ENCODE measurements around the gene JAM2.
A peak's percentile ranks its signal among the peaks of the same experiment; 100 is the strongest.

Gene JAM2

GRCh38 chr21:25637851-25638659, 1.0 kb upstream of the JAM2 start:
- peak overlapping the region; percentile 78 for H3K4me3 Mint-ChIP-seq
- peaks cover 35% of the 10 kb centered on the region for H3K27me3 Mint-ChIP-seq
- H3K9me3 Mint-ChIP-seq, result no peaks in the 10 kb centered on the region
- H3K27ac Mint-ChIP-seq, result no peak overlapping the region
- H3K4me1 Mint-ChIP-seq, result peaks cover 22% of the 10 kb centered on the region
- H3K36me3 Mint-ChIP-seq, result no peaks in the 10 kb centered on the region

DNA sequence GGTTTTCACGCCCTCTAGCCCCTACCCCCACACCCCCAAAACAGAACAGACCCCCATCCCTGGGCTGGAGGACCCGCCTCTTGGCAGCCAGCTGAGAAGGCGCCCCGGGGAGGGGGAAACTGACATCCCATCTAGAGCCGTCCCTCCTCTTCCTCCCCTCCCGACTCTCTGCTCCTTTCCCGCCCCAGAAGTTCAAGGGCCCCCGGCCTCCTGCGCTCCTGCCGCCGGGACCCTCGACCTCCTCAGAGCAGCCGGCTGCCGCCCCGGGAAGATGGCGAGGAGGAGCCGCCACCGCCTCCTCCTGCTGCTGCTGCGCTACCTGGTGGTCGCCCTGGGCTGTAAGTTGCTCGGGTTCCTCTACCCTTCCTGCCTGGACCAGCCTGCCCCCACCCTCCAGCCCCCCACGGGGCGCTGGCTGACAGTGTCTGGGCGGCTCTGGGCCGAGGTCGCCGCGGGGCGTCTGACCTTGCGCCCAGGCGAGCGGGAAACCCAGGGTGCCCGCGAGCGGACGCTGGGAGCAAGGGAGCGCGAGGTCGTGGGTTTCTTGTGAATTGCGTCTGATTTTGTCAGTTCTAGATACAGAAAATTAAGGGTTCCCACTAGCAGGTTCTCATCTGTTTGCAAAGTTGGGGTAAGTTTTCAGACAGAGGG, 618 bp downstream of the JAM2 start:
- Mint-ChIP-seq H3K4me1 (peaks cover 22% of the 10 kb centered on the region), H3K27me3 (peaks cover 34% of the 10 kb centered on the region), H3K9me3 (no peaks in the 10 kb centered on the region), H3K4me3 (peak overlapping the region; percentile 78), H3K36me3 (no peaks in the 10 kb centered on the region), H3K27ac (no peak overlapping the region)

- Mint-ChIP-seq H3K4me3 (peak overlapping the region; percentile 79), H3K9me3 (no peaks in the 10 kb centered on the region), H3K36me3 (no peaks in the 10 kb centered on the region), H3K4me1 (peaks cover 22% of the 10 kb centered on the region), H3K27me3 (peaks cover 29% of the 10 kb centered on the region), H3K27ac (no peak overlapping the region)
Measured at GRCh38 chr21:25640202-25640942, 1.3 kb downstream of the JAM2 start.

DNA sequence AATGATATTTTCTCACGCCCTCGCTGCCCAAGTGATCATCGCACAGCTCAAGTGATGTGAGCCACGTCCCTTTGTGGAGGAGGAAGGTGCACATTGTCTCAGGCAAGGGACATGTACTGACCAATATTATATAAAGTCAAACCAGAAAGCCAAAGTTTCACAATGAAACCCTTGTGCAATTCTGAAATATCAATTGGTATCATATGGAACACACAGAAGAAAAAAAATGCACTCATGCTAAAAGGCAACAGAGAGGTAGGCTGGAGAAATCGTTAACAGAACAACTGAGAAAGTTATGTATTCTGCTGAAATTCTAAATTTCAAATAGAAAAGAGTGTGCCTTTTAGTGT, 1.9 kb downstream of the JAM2 start:
- Mint-ChIP-seq H3K4me3 (peak overlapping the region; percentile 79), H3K36me3 (no peaks in the 10 kb centered on the region), H3K27me3 (peaks cover 27% of the 10 kb centered on the region), H3K4me1 (peaks cover 22% of the 10 kb centered on the region), H3K9me3 (no peaks in the 10 kb centered on the region), H3K27ac (no peak overlapping the region)

DNA sequence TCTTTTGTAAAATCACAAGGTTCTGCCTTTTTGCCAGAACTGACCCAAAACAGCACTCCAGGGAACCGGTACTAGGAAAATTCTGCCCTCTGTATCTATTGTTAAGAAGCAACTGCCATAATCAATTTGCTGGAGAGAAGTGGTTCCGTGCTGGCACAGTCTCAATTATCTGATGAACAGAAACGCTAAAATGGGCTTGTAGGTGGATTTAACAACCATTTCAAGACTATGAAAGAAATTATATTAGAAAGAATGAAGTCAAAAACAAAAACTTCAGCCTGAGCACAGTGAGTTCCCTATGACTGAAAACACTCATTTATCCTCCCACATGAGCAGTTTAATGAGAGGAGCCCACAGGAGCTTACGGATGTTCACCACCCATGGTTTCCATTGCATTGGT, 4.4 kb downstream of the JAM2 start:
- no peaks in the 10 kb centered on the region for H3K36me3 Mint-ChIP-seq
- H3K27ac Mint-ChIP-seq, result no peak overlapping the region
- H3K9me3 Mint-ChIP-seq, result no peaks in the 10 kb centered on the region
- H3K27me3 Mint-ChIP-seq, result peaks cover 14% of the 10 kb centered on the region
- H3K4me3 Mint-ChIP-seq, result no peak overlapping the region
- H3K4me1 Mint-ChIP-seq, result peaks cover 16% of the 10 kb centered on the region

DNA sequence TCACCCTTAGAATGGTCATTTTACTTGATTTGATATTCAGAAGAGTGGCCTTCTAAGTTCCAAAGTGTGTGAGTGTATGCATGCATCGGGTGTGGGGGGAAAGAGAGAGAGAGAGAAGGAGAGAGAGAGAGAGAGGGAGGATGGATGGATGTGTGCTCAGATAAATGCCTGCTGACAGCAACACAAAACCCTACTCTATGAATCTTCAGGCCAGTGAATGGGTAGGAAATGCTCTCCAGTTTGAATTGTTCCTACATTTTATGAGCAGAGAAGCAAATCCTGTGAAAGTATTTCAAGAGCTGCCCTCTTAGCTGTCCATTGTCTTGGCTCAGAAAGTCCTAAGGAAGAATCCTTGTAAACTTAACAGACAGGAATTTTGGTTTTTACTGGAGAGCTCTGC, 7.4 kb downstream of the JAM2 start:
- H3K4me3 Mint-ChIP-seq, result no peak overlapping the region
- H3K36me3 Mint-ChIP-seq, result no peaks in the 10 kb centered on the region
- H3K9me3 Mint-ChIP-seq, result no peaks in the 10 kb centered on the region
- no peaks in the 10 kb centered on the region for H3K4me1 Mint-ChIP-seq
- no peak overlapping the region for H3K27ac Mint-ChIP-seq
- peaks cover 6% of the 10 kb centered on the region for H3K27me3 Mint-ChIP-seq

- no peaks in the 10 kb centered on the region for H3K4me1 Mint-ChIP-seq
- H3K9me3 Mint-ChIP-seq, result no peaks in the 10 kb centered on the region
- H3K27ac Mint-ChIP-seq, result no peak overlapping the region
- H3K36me3 Mint-ChIP-seq, result no peaks in the 10 kb centered on the region
- no peak overlapping the region for H3K4me3 Mint-ChIP-seq
- H3K27me3 Mint-ChIP-seq, result peaks cover 3% of the 10 kb centered on the region
Measured at GRCh38 chr21:25647647-25648046, 8.6 kb downstream of the JAM2 start.

GRCh38 chr21:25649146-25649545, 10.1 kb downstream of the JAM2 start:
- H3K36me3 Mint-ChIP-seq, result no peaks in the 10 kb centered on the region
- H3K9me3 Mint-ChIP-seq, result no peaks in the 10 kb centered on the region
- H3K4me3 Mint-ChIP-seq, result no peak overlapping the region
- peaks cover 3% of the 10 kb centered on the region for H3K27me3 Mint-ChIP-seq
- H3K27ac Mint-ChIP-seq, result no peak overlapping the region
- H3K4me1 Mint-ChIP-seq, result no peaks in the 10 kb centered on the region

- no peaks in the 10 kb centered on the region for H3K27me3 Mint-ChIP-seq
- no peaks in the 10 kb centered on the region for H3K4me1 Mint-ChIP-seq
- H3K9me3 Mint-ChIP-seq, result peaks cover 5% of the 10 kb centered on the region
- H3K27ac Mint-ChIP-seq, result no peak overlapping the region
- no peak overlapping the region for H3K4me3 Mint-ChIP-seq
- no peaks in the 10 kb centered on the region for H3K36me3 Mint-ChIP-seq
Measured at GRCh38 chr21:25656412-25656811, 17.4 kb downstream of the JAM2 start.

DNA sequence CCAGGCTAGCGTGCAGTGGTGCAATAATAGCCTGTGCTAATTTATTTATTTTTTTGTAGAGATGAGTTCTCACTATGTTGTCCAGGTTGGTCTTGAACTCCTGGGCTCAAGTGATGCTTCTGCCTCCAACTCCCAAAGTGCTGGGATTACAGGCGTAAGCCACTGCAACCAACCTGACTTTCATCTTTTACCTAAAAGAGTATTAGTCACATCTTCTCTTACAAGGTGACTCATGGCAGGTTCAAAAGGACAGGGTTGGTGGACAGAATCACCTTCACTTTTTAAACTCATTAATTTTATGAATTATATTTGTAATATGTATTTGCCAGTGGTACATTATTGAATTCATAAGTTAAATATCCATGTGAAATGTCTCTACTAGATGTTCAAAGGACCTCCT, 18.1 kb downstream of the JAM2 start:
- no peaks in the 10 kb centered on the region for H3K4me1 Mint-ChIP-seq
- no peak overlapping the region for H3K27ac Mint-ChIP-seq
- no peak overlapping the region for H3K4me3 Mint-ChIP-seq
- H3K27me3 Mint-ChIP-seq, result no peaks in the 10 kb centered on the region
- H3K9me3 Mint-ChIP-seq, result peaks cover 5% of the 10 kb centered on the region
- no peaks in the 10 kb centered on the region for H3K36me3 Mint-ChIP-seq

DNA sequence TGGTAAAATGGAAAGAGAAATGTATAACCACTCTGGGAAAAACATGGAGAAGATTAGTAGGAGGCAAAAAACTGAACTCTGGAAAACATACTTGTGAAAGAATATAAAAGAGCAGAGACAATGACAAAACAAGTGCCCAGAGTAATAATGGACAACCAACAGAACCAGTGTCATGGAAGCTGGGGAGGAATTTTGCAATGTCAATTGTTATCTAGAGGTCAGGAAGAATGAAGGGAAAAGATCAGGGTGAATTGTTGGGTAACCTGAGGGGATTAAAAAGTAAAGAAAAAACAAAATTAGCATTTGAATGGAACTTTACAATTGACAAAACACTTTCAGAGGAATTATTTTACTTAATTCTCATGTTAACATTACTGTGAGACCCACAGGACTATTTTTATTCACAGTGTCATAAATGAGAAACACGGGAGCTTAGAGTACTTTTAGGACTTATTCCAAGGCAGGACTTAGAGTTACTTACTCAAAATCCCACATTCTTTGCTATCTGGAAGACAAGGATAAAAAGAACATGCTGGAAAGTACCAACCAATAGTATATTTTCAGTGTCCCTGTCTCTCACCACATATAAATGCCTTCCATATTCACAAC, 19.5 kb downstream of the JAM2 start:
- Mint-ChIP-seq H3K36me3 (no peaks in the 10 kb centered on the region), H3K9me3 (peaks cover 5% of the 10 kb centered on the region), H3K27me3 (peaks cover 2% of the 10 kb centered on the region), H3K4me3 (no peak overlapping the region), H3K27ac (no peak overlapping the region), H3K4me1 (no peaks in the 10 kb centered on the region)

- Mint-ChIP-seq H3K27me3 (peaks cover 6% of the 10 kb centered on the region), H3K4me1 (no peaks in the 10 kb centered on the region), H3K36me3 (no peaks in the 10 kb centered on the region), H3K9me3 (no peaks in the 10 kb centered on the region), H3K27ac (no peak overlapping the region), H3K4me3 (no peak overlapping the region)
Measured at GRCh38 chr21:25660233-25660632, 21.2 kb downstream of the JAM2 start.

DNA sequence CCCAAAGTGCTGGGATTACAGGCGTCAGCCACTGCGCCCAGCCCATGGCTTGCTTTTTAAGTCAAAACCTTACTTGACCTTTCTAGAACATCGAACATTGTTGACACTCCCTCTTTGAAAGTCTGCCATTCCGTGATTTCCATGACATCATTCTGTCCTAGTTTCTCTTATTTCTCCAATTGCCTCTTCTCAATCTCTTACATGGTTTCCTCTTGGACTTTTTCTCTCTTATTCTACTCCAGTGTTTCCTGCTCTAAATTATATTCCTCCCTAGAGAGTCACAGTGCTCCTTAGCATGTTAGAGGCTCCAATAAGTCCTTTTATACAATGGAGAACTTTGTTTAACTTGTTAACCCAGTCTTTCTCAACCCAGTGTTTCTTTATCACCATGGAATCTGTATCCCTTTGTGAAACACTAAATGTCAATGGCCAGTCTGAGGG, 25.5 kb downstream of the JAM2 start:
- Mint-ChIP-seq H3K9me3 (no peaks in the 10 kb centered on the region), H3K36me3 (no peaks in the 10 kb centered on the region), H3K27ac (no peak overlapping the region), H3K4me3 (no peak overlapping the region), H3K4me1 (no peaks in the 10 kb centered on the region), H3K27me3 (peaks cover 9% of the 10 kb centered on the region)

DNA sequence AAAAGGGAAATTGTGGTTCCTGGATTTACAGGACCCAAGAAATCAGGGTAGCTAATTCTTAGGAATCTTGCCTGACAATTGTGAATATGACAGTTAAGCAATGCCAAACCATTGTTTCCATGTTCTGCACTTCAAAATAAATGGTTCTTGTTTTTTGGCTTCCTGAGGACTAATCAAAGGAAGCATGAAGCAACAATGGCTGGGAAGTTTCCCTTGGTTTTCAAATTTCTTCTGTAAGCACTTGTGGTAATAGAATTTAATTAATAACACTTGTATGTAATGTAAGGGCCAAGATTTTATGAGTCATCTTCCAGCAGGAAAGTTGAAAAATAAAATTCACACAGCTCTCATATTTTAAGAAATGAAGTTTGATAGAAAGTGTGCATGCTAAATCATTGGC, 31.7 kb downstream of the JAM2 start:
- no peaks in the 10 kb centered on the region for H3K4me1 Mint-ChIP-seq
- peaks cover 3% of the 10 kb centered on the region for H3K27me3 Mint-ChIP-seq
- H3K36me3 Mint-ChIP-seq, result peaks cover 1% of the 10 kb centered on the region
- no peaks in the 10 kb centered on the region for H3K9me3 Mint-ChIP-seq
- H3K4me3 Mint-ChIP-seq, result no peak overlapping the region
- no peak overlapping the region for H3K27ac Mint-ChIP-seq

DNA sequence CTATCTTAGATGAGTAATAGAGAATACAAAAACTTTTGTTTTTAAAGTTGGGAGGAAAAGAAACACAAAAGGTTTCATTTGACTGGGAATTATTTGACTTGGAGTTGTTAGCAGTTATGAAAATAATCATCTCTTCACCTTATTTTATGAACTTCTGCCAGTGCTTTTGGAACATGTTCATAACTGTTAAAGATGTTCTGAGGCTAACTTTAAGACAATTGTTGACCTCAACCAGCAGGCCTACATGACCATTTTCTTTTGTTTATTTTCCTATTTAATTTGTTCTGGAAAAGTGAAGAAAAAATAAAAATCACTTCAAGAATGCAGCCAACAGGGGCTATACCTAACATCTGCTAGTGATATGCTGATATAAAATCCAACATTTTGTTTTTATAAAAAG, 37.4 kb downstream of the JAM2 start:
- Mint-ChIP-seq H3K4me1 (no peaks in the 10 kb centered on the region), H3K27me3 (no peaks in the 10 kb centered on the region), H3K27ac (no peak overlapping the region), H3K4me3 (no peak overlapping the region), H3K9me3 (no peaks in the 10 kb centered on the region), H3K36me3 (peaks cover 1% of the 10 kb centered on the region)

DNA sequence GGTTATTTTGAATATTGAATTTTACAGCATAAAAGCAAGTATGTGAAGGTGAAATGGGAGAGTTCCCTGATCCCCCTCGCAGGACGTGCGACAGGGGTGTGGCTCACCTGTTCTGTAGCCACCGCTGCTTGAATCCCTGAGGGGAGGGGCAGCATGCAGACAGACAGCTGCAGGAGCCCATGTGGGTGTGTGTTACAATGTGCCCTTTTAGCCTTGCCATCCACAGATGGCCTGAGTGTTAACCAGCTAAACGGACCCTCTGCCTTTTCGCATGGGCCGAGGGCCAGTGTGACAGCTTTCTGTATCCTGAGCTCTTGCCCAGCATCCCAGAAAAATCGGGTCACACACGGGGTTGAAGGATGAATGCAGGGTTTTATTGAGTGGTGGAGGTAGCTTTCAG, 43.3 kb downstream of the JAM2 start:
- H3K9me3 Mint-ChIP-seq, result no peaks in the 10 kb centered on the region
- peaks cover 4% of the 10 kb centered on the region for H3K27me3 Mint-ChIP-seq
- no peak overlapping the region for H3K27ac Mint-ChIP-seq
- H3K4me1 Mint-ChIP-seq, result no peaks in the 10 kb centered on the region
- H3K36me3 Mint-ChIP-seq, result no peaks in the 10 kb centered on the region
- H3K4me3 Mint-ChIP-seq, result no peak overlapping the region
